ENCODE results near the gene PGAM5. TPM values are rescaled to one million over a fixed set of nuclear protein-coding genes. Genes with fewer than 3 reads are reported as not detected.

Gene PGAM5
- total RNA-seq, 1 experiment from 2014 or later = 135 TPM

GRCh38 chr12:132708150-132708549 lies 2.5 kb upstream of the PGAM5 start:
- Histone ChIP-seq H3K4me1 (ENCODE audit: insufficient read depth, low read length) (0 out of 2 replicates have a peak, but pooled peaks cover 12% of the 10 kb centered on the region), H3K27me3 (ENCODE audit: low read length) (no peaks in the 10 kb centered on the region), H3K4me3 (ENCODE audit: low read length) (no peak overlapping the region), H3K36me3 (ENCODE audit: low read depth, low read length) (no peaks in the 10 kb centered on the region; the same call in 1 of the 2 replicates), H3F3A (ENCODE audit: low read length, unreplicated experiment) (no peaks in the 10 kb centered on the region), H2AFZ (ENCODE audit: low read length) (no peak overlapping the region), H3K79me2 (ENCODE audit: low read length) (peaks cover 36% of the 10 kb centered on the region), H3K9me2 (replicated peaks; ENCODE audit: low read length) (no peaks in the 10 kb centered on the region), H3K27ac (ENCODE audit: low read length) (no peak overlapping the region), H3K4me2 (ENCODE audit: low read length) (no peak overlapping the region), H4K20me1 (ENCODE audit: low read length) (peaks cover 10% of the 10 kb centered on the region), H3K9ac (ENCODE audit: low read length) (no peak overlapping the region), H3K9me3 (ENCODE audit: low read length) (no peaks in the 10 kb centered on the region)
- ChIA-PET CTCF (no interaction called here), POLR2A (ENCODE audit: unreplicated experiment) (no interaction called here)
- TF ChIP-seq CTCF (conservative IDR thresholded peaks at IDR 0.05; ENCODE audit: low read depth, low read length) (no peak), EZH2 (IDR thresholded peaks at IDR 0.05; ENCODE audit: low read length, unreplicated experiment) (no peak), EZH2phosphoT487 (IDR thresholded peaks at IDR 0.05; ENCODE audit: borderline replicate concordance, low read length) (no peak)
- intact Hi-C loops (cut with micrococcal nuclease) = no loop called here
- DNase-seq = no peak
- BruUV-seq (replicated peaks) = no TSS peak
- no peak for ATAC-seq

- H3F3A ChIP-seq (ENCODE audit: low read length, unreplicated experiment) = no peaks in the 10 kb centered on the region
- DNase-seq (no peak), ATAC-seq (peak; percentile 25)
- H3K9ac ChIP-seq (ENCODE audit: low read length) = peak overlapping the region; percentile 97
- peaks cover 10% of the 10 kb centered on the region for H3K36me3 ChIP-seq (ENCODE audit: low read depth, low read length)
- no peaks in the 10 kb centered on the region for H3K9me2 ChIP-seq (replicated peaks; ENCODE audit: low read length)
- H3K9me3 ChIP-seq (ENCODE audit: low read length) = no peaks in the 10 kb centered on the region
- TF ChIP-seq EZH2 (IDR thresholded peaks at IDR 0.05; ENCODE audit: low read length, unreplicated experiment) = no peak
- no peak for TF ChIP-seq EZH2phosphoT487 (IDR thresholded peaks at IDR 0.05; ENCODE audit: borderline replicate concordance, low read length)
- no peak for TF ChIP-seq CTCF (conservative IDR thresholded peaks at IDR 0.05; ENCODE audit: low read depth, low read length)
- peak overlapping the region; percentile 94 for H3K4me3 ChIP-seq (ENCODE audit: low read length)
- ChIA-PET CTCF (no interaction called here), POLR2A (ENCODE audit: unreplicated experiment) (no interaction called here)
- peak overlapping the region; percentile 56 for H3K27ac ChIP-seq (ENCODE audit: low read length)
- no peaks in the 10 kb centered on the region for H3K27me3 ChIP-seq (ENCODE audit: low read length)
- intact Hi-C loops (cut with micrococcal nuclease) = loop anchor here (5.0 kb wide), 1 partner anchor 52 kb away; the partner anchor contains the start of gene ANKLE2
- H3K4me1 ChIP-seq (ENCODE audit: insufficient read depth, low read length) = 0 out of 2 replicates have a peak, but pooled peaks cover 12% of the 10 kb centered on the region
- BruUV-seq (replicated peaks) = TSS peak; percentile 87
- peaks cover 55% of the 10 kb centered on the region for H3K79me2 ChIP-seq (ENCODE audit: low read length)
- peak overlapping the region; percentile 93 for H3K4me2 ChIP-seq (ENCODE audit: low read length)
- H4K20me1 ChIP-seq (ENCODE audit: low read length) = peaks cover 22% of the 10 kb centered on the region
- H2AFZ ChIP-seq (ENCODE audit: low read length) = peak overlapping the region; percentile 96
Measured at GRCh38 chr12:132710043-132710404, 618 bp upstream of the PGAM5 start.

- H4K20me1 ChIP-seq (ENCODE audit: low read length) = peaks cover 23% of the 10 kb centered on the region
- ATAC-seq (peak; percentile 9), DNase-seq (no peak)
- peaks cover 11% of the 10 kb centered on the region for H3K36me3 ChIP-seq (ENCODE audit: low read depth, low read length)
- peak overlapping the region; percentile 94 for H3K4me3 ChIP-seq (ENCODE audit: low read length)
- H3K9me2 ChIP-seq (replicated peaks; ENCODE audit: low read length) = no peaks in the 10 kb centered on the region
- H2AFZ ChIP-seq (ENCODE audit: low read length) = peak overlapping the region; percentile 75
- H3F3A ChIP-seq (ENCODE audit: low read length, unreplicated experiment) = no peaks in the 10 kb centered on the region
- peak overlapping the region; percentile 77 for H3K4me2 ChIP-seq (ENCODE audit: low read length)
- peak overlapping the region; percentile 97 for H3K9ac ChIP-seq (ENCODE audit: low read length)
- CTCF ChIA-PET = no interaction called here
- POLR2A ChIA-PET (ENCODE audit: unreplicated experiment) = no interaction called here
- TF ChIP-seq CTCF (conservative IDR thresholded peaks at IDR 0.05; ENCODE audit: low read depth, low read length) (no peak), EZH2phosphoT487 (IDR thresholded peaks at IDR 0.05; ENCODE audit: borderline replicate concordance, low read length) (no peak), EZH2 (IDR thresholded peaks at IDR 0.05; ENCODE audit: low read length, unreplicated experiment) (no peak)
- BruUV-seq (replicated peaks) = no TSS peak
- 0 out of 2 replicates have a peak, but pooled peaks cover 12% of the 10 kb centered on the region for H3K4me1 ChIP-seq (ENCODE audit: insufficient read depth, low read length)
- intact Hi-C loops (cut with micrococcal nuclease) = loop anchor here (5.0 kb wide), 1 partner anchor 51 kb away; the partner anchor contains the start of gene ANKLE2
- H3K9me3 ChIP-seq (ENCODE audit: low read length) = no peaks in the 10 kb centered on the region
- peaks cover 55% of the 10 kb centered on the region for H3K79me2 ChIP-seq (ENCODE audit: low read length)
- H3K27me3 ChIP-seq (ENCODE audit: low read length) = no peaks in the 10 kb centered on the region
- H3K27ac ChIP-seq (ENCODE audit: low read length) = peak overlapping the region; percentile 11; the same call in 1 of the 2 replicates
Measured at GRCh38 chr12:132711080-132711843, 620 bp downstream of the PGAM5 start.
